Measurements from ENCODE around the gene NTN5. TPM values are rescaled to one million over a fixed set of nuclear protein-coding genes. Genes with fewer than 3 reads are reported as not detected.
"Not testable (repeated sequence)": the region's sequence is repeated elsewhere in the genome, so short reads cannot be mapped to it uniquely, and the experiment has no call there.

NTN5 gene
- total RNA-seq: under 0.01 TPM

- no peak within 1 kb of the TSS for H3K27ac ChIP-seq (ENCODE audit: low read depth, low read length)
- H3K9me3 ChIP-seq (ENCODE audit: control insufficient read depth in 3 of 3, low read length in 3 of 3): no peaks in the 10 kb centered on the region
- H3K27me3 ChIP-seq (ENCODE audit: control insufficient read depth in 3 of 3, insufficient read depth in 3 of 3, low read length in 3 of 3): no peaks in the 10 kb centered on the region
- no peak within 1 kb of the TSS for H3K4me3 ChIP-seq (ENCODE audit: low read length in 3 of 3)
- H3K36me3 ChIP-seq (ENCODE audit: control insufficient read depth in 3 of 3, insufficient read depth in 3 of 3, low read length in 3 of 3): no peaks in the 10 kb centered on the region
- peaks cover 10 to 11% (median 10%) of the 10 kb centered on the region in 3 donors for H3K4me1 ChIP-seq (ENCODE audit: control insufficient read depth in 3 of 3, insufficient read depth in 3 of 3, low read length in 3 of 3)
- no peak within 1 kb of the TSS for H3K9ac ChIP-seq (ENCODE audit: low read depth in 1 of 3, low read length in 3 of 3)
Measured at GRCh38 chr19:48672994-48673393, at the start of gene NTN5. Gene NTN5, minus strand, starts transcription at chr19:48673017. Its CDS starts 2,031 bp downstream, at chr19:48670986.

- Histone ChIP-seq H3K9ac (ENCODE audit: low read depth in 1 of 3, low read length in 3 of 3) (no peak overlapping the region), H3K4me3 (ENCODE audit: low read length in 3 of 3) (no peak overlapping the region), H3K9me3 (ENCODE audit: control insufficient read depth in 3 of 3, low read length in 3 of 3) (no peaks in the 10 kb centered on the region), H3K27ac (ENCODE audit: low read depth, low read length) (no peak overlapping the region), H3K27me3 (ENCODE audit: control insufficient read depth in 3 of 3, insufficient read depth in 3 of 3, low read length in 3 of 3) (no peaks in the 10 kb centered on the region), H3K4me1 (ENCODE audit: control insufficient read depth in 3 of 3, insufficient read depth in 3 of 3, low read length in 3 of 3) (peaks cover 28 to 48% (median 34%) of the 10 kb centered on the region in 3 donors), H3K36me3 (ENCODE audit: control insufficient read depth in 3 of 3, insufficient read depth in 3 of 3, low read length in 3 of 3) (peaks cover 0 to 4% (median 0%) of the 10 kb centered on the region in 3 donors)
Measured at GRCh38 chr19:48722196-48722708, 49.4 kb upstream of the NTN5 start.

GRCh38 chr19:48720613-48721296, 47.9 kb upstream of the NTN5 start:
- Histone ChIP-seq H3K4me3 (ENCODE audit: low read length in 3 of 3) (peak overlapping the region; percentile 85 to 88 (median 86)), H3K9ac (ENCODE audit: low read depth in 1 of 3, low read length in 3 of 3) (peak overlapping the region; percentile 94 to 99 (median 97)), H3K27me3 (ENCODE audit: control insufficient read depth in 3 of 3, insufficient read depth in 3 of 3, low read length in 3 of 3) (no peaks in the 10 kb centered on the region), H3K4me1 (ENCODE audit: control insufficient read depth in 3 of 3, insufficient read depth in 3 of 3, low read length in 3 of 3) (peaks cover 41 to 63% (median 47%) of the 10 kb centered on the region in 3 donors), H3K27ac (ENCODE audit: low read depth, low read length) (peak overlapping the region; percentile 97), H3K9me3 (ENCODE audit: control insufficient read depth in 3 of 3, low read length in 3 of 3) (no peaks in the 10 kb centered on the region), H3K36me3 (ENCODE audit: control insufficient read depth in 3 of 3, insufficient read depth in 3 of 3, low read length in 3 of 3) (peaks cover 0 to 4% (median 0%) of the 10 kb centered on the region in 3 donors)

- H3K27ac ChIP-seq (ENCODE audit: low read depth, low read length): peak overlapping the region; percentile 97
- no peaks in the 10 kb centered on the region for H3K27me3 ChIP-seq (ENCODE audit: control insufficient read depth in 3 of 3, insufficient read depth in 3 of 3, low read length in 3 of 3)
- H3K36me3 ChIP-seq (ENCODE audit: control insufficient read depth in 3 of 3, insufficient read depth in 3 of 3, low read length in 3 of 3): peaks cover 0 to 6% (median 3%) of the 10 kb centered on the region in 3 donors
- H3K4me1 ChIP-seq (ENCODE audit: control insufficient read depth in 3 of 3, insufficient read depth in 3 of 3, low read length in 3 of 3): peaks cover 46 to 66% (median 52%) of the 10 kb centered on the region in 3 donors
- peak overlapping the region; percentile 94 to 99 (median 97) for H3K9ac ChIP-seq (ENCODE audit: low read depth in 1 of 3, low read length in 3 of 3)
- peak overlapping the region; percentile 85 to 88 (median 86) for H3K4me3 ChIP-seq (ENCODE audit: low read length in 3 of 3)
- no peaks in the 10 kb centered on the region for H3K9me3 ChIP-seq (ENCODE audit: control insufficient read depth in 3 of 3, low read length in 3 of 3)
Measured at GRCh38 chr19:48720251-48720612, 47.4 kb upstream of the NTN5 start.

GRCh38 chr19:48719263-48720171, 46.7 kb upstream of the NTN5 start, which contains the start of gene MAMSTR:
Gene MAMSTR, minus strand, starts transcription at chr19:48719725. Its CDS starts 694 bp downstream, at chr19:48719031.
- H3K36me3 ChIP-seq (ENCODE audit: control insufficient read depth in 3 of 3, insufficient read depth in 3 of 3, low read length in 3 of 3): peaks cover 0 to 5% (median 4%) of the 10 kb centered on the region in 3 donors
- H3K27ac ChIP-seq (ENCODE audit: low read depth, low read length): peak within 1 kb of the TSS; percentile 97
- no peaks in the 10 kb centered on the region for H3K9me3 ChIP-seq (ENCODE audit: control insufficient read depth in 3 of 3, low read length in 3 of 3)
- H3K27me3 ChIP-seq (ENCODE audit: control insufficient read depth in 3 of 3, insufficient read depth in 3 of 3, low read length in 3 of 3): no peaks in the 10 kb centered on the region
- peaks cover 50 to 68% (median 56%) of the 10 kb centered on the region in 3 donors for H3K4me1 ChIP-seq (ENCODE audit: control insufficient read depth in 3 of 3, insufficient read depth in 3 of 3, low read length in 3 of 3)
- peak within 1 kb of the TSS; percentile 85 to 88 (median 86) for H3K4me3 ChIP-seq (ENCODE audit: low read length in 3 of 3)
- H3K9ac ChIP-seq (ENCODE audit: low read depth in 1 of 3, low read length in 3 of 3): peak within 1 kb of the TSS; percentile 94 to 99 (median 97)

- Histone ChIP-seq H3K27ac (ENCODE audit: low read depth, low read length) (peak overlapping the region; percentile 97), H3K27me3 (ENCODE audit: control insufficient read depth in 3 of 3, insufficient read depth in 3 of 3, low read length in 3 of 3) (no peaks in the 10 kb centered on the region), H3K4me3 (ENCODE audit: low read length in 3 of 3) (peak overlapping the region; percentile 85 to 88 (median 86)), H3K9me3 (ENCODE audit: control insufficient read depth in 3 of 3, low read length in 3 of 3) (no peaks in the 10 kb centered on the region), H3K9ac (ENCODE audit: low read depth in 1 of 3, low read length in 3 of 3) (peak overlapping the region; percentile 94 to 99 (median 97)), H3K4me1 (ENCODE audit: control insufficient read depth in 3 of 3, insufficient read depth in 3 of 3, low read length in 3 of 3) (peaks cover 46 to 66% (median 54%) of the 10 kb centered on the region in 3 donors), H3K36me3 (ENCODE audit: control insufficient read depth in 3 of 3, insufficient read depth in 3 of 3, low read length in 3 of 3) (peaks cover 0 to 5% (median 4%) of the 10 kb centered on the region in 3 donors)
Measured at GRCh38 chr19:48718711-48719231, 46.0 kb upstream of the NTN5 start.

GRCh38 chr19:48718106-48718505, 45.3 kb upstream of the NTN5 start:
- not testable (repeated sequence) for H3K27me3 ChIP-seq (ENCODE audit: control insufficient read depth in 3 of 3, insufficient read depth in 3 of 3, low read length in 3 of 3); H3K36me3 ChIP-seq (ENCODE audit: control insufficient read depth in 3 of 3, insufficient read depth in 3 of 3, low read length in 3 of 3); H3K9me3 ChIP-seq (ENCODE audit: control insufficient read depth in 3 of 3, low read length in 3 of 3)
- Histone ChIP-seq H3K27ac (ENCODE audit: low read depth, low read length) (peak overlapping the region; percentile 97), H3K9ac (ENCODE audit: low read depth in 1 of 3, low read length in 3 of 3) (peak overlapping the region; percentile 32 to 99 (median 97)), H3K4me3 (ENCODE audit: low read length in 3 of 3) (peak overlapping the region; percentile 85 to 88 (median 86)), H3K4me1 (ENCODE audit: control insufficient read depth in 3 of 3, insufficient read depth in 3 of 3, low read length in 3 of 3) (peaks cover 51 to 72% (median 55%) of the 10 kb centered on the region in 3 donors)

GRCh38 chr19:48716562-48717291, 43.9 kb upstream of the NTN5 start:
- peaks cover 51 to 75% (median 58%) of the 10 kb centered on the region in 3 donors for H3K4me1 ChIP-seq (ENCODE audit: control insufficient read depth in 3 of 3, insufficient read depth in 3 of 3, low read length in 3 of 3)
- H3K4me3 ChIP-seq (ENCODE audit: low read length in 3 of 3): peak overlapping the region; percentile 67 to 72 (median 72)
- H3K36me3 ChIP-seq (ENCODE audit: control insufficient read depth in 3 of 3, insufficient read depth in 3 of 3, low read length in 3 of 3): peaks cover 4 to 13% (median 11%) of the 10 kb centered on the region in 3 donors
- H3K9me3 ChIP-seq (ENCODE audit: control insufficient read depth in 3 of 3, low read length in 3 of 3): no peaks in the 10 kb centered on the region
- no peaks in the 10 kb centered on the region for H3K27me3 ChIP-seq (ENCODE audit: control insufficient read depth in 3 of 3, insufficient read depth in 3 of 3, low read length in 3 of 3)
- H3K27ac ChIP-seq (ENCODE audit: low read depth, low read length): peak overlapping the region; percentile 80
- H3K9ac ChIP-seq (ENCODE audit: low read depth in 1 of 3, low read length in 3 of 3): peak overlapping the region in 2 of 3 donors; percentile 40 to 76

- Histone ChIP-seq H3K4me3 (ENCODE audit: low read length in 3 of 3) (peak overlapping the region; percentile 67 to 70 (median 67)), H3K36me3 (ENCODE audit: control insufficient read depth in 3 of 3, insufficient read depth in 3 of 3, low read length in 3 of 3) (peaks cover 4 to 13% (median 11%) of the 10 kb centered on the region in 3 donors), H3K27ac (ENCODE audit: low read depth, low read length) (peak overlapping the region; percentile 80), H3K27me3 (ENCODE audit: control insufficient read depth in 3 of 3, insufficient read depth in 3 of 3, low read length in 3 of 3) (no peaks in the 10 kb centered on the region), H3K9me3 (ENCODE audit: control insufficient read depth in 3 of 3, low read length in 3 of 3) (peaks cover 0 to 3% (median 0%) of the 10 kb centered on the region in 3 donors), H3K9ac (ENCODE audit: low read depth in 1 of 3, low read length in 3 of 3) (peak overlapping the region; percentile 70 to 81 (median 76)), H3K4me1 (ENCODE audit: control insufficient read depth in 3 of 3, insufficient read depth in 3 of 3, low read length in 3 of 3) (peaks cover 48 to 68% (median 57%) of the 10 kb centered on the region in 3 donors)
Measured at GRCh38 chr19:48715681-48716171, 42.9 kb upstream of the NTN5 start.

Data from skeletal muscle tissue (tissue), 4 donors.